ENCODE data around the gene CRYBB1.

DNA sequence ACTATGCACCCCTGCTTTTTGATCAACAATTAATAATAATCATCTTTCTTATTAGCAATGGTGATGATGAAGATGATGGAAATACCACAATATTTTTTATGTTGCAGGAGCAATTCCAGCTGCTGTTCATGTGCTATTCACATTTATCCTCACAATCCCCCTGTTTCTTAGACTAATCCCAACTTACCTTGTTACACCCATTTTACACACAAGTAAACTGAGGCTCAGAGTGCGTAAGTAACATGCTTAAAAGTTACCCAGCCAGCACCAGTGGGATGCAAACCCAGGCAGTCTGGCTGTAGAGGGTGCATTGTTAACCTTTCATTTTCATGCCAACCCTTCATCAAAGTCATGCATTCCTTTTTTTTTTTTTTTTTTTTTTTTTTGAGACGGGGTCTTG, 2.4 kb upstream of the CRYBB1 start:
- TF ChIP-seq, protein P1, sequence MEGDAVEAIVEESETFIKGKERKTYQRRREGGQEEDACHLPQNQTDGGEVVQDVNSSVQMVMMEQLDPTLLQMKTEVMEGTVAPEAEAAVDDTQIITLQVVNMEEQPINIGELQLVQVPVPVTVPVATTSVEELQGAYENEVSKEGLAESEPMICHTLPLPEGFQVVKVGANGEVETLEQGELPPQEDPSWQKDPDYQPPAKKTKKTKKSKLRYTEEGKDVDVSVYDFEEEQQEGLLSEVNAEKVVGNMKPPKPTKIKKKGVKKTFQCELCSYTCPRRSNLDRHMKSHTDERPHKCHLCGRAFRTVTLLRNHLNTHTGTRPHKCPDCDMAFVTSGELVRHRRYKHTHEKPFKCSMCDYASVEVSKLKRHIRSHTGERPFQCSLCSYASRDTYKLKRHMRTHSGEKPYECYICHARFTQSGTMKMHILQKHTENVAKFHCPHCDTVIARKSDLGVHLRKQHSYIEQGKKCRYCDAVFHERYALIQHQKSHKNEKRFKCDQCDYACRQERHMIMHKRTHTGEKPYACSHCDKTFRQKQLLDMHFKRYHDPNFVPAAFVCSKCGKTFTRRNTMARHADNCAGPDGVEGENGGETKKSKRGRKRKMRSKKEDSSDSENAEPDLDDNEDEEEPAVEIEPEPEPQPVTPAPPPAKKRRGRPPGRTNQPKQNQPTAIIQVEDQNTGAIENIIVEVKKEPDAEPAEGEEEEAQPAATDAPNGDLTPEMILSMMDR (conservative IDR thresholded peaks at IDR 0.05; ENCODE audit: low read depth in 2 of 2) = no peak
- TF ChIP-seq POLR2AphosphoS5 (IDR thresholded peaks at IDR 0.05; ENCODE audit: low read depth) (no peak), EZH2 (IDR thresholded peaks at IDR 0.05; ENCODE audit: low read depth, unreplicated experiment) (no peak), JUNB (IDR thresholded peaks at IDR 0.05; ENCODE audit: unreplicated experiment) (no peak)
